Stimulated activated CD4-positive, alpha-beta T cell treated with anti-CD3 and anti-CD28 coated beads, Interleukin-2, amount 100 ng/mL, for 4 hours (primary cell): ENCODE data around the gene SLC4A8.
A peak's percentile ranks its signal among the peaks of the same experiment; 100 is the strongest.

Experiments
- DNase-seq: peaks from one replicate; pipeline ENCODE4 v3.0.0-alpha.2; 2020; ENCODE audit warnings: low read depth

Gene SLC4A8

DNA sequence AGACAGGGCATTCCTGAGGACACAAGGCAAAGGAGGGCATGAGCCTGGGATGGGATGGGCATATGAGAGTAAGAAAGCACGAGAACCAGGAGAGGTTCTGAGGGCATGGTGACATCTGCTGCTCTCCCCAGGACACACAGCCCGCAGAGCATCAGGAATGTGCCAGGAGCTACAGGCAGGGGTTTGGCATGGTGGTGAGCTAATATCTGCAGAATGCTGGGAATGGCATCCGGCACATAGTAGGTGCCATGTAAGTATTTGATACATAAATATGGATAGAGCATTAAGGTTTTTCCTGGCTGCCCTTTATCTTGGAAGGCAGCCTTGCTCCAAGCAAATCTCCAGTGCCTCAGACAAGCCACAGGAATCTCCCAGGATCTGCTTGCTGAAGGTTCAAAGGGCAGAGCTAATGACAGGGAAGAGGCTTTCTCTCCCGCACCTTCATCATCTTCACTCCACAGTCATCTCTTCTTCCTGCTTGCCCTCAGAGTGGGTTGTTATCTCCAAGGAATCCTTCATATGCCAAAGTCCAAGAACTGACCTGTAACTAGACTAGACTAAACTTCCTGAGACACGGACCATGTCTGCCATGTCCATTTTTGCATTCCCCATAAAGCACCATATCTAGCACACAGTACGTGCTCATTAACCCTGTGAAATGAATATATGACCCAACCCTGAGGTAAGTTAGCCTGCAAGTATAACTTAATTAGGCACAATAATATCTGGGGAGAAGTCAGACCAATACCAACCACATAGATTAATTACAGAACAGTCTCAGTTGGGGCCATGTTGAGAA lies 104.4 kb downstream of the SLC4A8 start:
- DNase-seq: no peak

DNA sequence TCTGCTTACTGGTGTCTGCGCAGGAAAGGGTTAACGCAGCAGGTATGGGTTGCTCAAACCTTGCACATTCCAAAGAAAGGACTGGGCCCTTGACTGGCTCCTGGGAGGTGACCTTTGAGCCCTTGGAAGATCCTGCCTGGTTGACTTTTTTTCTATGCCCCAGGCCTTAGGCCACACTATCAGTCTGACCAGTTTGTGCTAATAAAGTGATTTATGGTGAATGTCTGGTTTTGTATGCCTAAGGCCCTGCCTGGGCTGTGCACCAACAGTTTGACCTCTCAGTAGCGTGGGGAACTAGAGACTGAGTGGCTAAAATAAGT lies 105.0 kb downstream of the SLC4A8 start:
- no peak for DNase-seq

DNA sequence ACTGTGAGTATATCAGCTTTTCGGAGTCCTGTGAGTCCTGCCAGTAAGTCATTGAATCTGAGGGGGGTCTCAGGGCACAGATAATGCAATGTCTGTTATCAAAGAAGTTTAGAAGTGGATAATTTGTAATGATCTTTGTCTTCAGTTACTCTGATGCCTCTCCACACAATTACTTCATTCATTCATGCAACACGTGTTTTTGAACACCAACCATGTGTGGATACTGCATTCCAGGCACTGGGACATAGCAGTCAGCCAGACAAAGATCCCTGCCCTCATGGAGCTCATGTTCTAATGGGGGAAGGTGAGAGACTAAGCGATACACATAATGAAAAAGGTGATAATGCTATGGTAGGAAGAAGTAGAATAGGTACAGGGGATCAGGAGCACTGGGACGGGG lies 105.6 kb downstream of the SLC4A8 start:
- DNase-seq: no peak

DNA sequence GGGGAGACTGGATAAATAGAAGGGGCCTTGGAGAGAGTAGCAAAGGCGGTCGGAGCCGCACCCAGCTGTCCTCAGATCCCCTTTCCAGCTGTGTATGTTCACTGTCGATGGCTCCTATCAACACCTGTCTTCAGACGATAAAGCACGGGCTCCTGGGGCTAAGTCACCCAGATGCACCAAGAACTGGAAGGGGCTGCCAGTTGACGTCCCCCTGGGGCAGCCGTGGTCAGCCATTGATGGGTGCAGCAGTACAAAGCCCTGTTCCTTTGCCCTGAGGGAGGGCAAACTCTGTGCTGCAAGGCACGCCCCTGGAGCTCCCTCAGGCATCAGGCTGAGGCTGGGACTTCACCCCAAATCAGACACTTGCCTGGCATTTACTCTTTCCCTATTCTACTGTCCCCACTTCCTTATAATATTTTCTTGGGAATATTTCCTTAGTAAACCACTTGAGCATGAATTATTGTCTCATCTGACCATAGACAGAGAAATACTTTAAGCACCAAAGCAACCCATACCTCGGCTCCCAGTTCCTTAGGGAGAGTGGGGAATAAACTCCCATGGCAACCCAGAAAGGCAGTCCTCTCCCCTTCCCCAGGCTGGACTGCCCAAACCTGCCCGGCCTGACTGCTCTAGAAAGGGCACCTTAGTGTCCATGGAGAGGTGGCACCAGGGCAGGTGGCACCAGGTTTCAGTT lies 106.8 kb downstream of the SLC4A8 start:
- DNase-seq: no peak

DNA sequence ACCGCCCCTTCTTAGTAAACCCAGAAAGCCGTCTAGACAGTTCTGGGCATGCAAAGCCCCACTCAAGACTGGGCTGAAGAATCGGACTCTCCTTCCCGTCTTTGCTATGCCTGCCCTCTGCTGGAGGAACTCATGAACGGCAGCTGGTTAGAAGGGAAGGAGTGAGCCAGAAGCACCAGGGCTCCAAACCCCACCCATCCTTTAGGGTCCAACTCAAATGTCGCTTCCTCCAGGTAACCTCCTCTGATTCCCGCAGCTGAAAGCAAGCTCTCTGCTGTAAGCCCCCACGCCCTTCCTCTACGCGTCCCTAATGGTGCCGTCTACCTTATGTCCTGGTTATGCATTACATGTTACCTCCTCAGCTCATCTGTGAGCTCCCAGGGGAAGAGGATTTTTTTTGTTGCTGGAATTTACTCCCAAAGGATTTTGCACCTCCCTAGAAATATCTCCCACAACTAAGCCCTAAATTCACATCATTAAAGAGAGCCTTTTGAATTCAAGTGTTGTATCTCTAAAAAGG lies 107.4 kb downstream of the SLC4A8 start:
- peak; percentile 67 for DNase-seq

DNA sequence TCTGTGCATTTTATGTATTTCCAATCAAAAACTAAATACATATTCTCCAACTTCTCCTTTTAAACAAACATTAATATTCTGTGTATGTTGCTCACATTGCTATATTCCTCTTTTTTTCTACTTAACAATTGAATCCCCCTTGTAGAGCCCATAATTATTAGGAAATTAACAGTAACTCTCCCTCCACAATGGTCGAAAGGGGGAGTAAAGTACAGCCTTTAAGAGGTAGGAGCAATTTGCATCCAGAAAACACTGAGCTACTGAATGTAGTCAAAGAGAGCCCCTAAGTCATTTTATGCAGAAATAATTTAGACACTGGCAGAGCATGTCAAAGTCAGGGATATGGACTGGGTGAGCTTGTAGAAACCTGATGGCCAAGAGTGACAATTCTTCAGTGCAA lies 109.2 kb downstream of the SLC4A8 start:
- no peak for DNase-seq

DNA sequence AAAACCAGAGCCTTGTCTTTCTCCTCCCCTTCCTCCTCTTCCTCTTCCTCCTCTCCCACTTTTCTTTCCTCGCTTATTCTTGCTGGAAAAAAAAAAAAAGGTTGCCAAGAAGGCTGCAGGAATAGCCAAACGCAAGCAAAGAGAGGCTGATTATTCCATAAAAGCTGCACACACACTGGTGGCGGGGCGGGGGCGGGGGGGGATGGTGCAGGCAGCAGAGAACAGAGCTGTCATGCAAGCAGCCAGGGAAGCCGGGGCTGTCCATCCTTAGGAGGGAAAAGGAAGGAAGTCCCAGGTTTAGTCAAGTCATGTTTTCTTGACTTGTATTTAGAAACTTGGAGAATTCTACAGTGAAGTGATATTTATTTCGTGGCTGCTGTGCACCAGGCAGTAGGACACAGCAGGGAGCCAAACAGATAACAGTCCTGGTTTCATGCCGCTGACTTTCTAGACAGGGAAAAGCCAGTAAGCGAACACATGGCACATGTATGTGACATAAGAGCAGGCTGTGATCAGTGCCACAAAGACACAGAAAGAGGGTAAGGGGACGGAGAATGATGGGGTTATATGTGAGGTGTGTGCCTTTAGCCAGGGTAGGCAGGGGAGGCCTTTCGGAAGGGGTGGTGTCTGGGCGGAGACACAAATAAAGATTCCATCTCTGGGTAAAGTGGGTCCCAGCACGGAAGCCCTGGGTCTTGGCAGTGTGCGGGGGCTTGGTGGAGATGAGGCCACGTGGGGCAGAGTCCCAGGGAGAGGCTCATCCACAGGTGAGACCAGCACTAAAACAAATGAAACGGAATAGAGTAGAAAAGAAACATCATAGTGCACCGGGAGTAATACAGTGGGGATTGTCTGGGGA lies 109.8 kb downstream of the SLC4A8 start:
- DNase-seq: no peak

DNA sequence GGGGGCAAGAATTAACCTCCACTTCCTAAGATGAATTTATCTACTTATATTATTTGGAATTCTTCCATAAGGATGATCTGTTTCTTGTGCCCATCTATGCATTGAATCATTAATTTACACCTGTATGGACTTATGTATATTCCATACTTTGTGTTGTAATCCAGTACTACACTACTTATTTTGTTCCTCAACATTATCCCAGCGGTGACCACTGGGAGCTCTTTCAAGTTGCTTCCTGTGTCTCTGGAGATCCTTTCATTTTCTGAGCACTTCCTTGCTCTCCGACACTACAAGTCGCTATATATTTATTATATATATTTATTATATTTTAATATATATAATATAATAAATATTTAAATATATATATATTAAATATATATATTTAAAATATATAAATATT lies 111.5 kb downstream of the SLC4A8 start:
- DNase-seq: no peak

DNA sequence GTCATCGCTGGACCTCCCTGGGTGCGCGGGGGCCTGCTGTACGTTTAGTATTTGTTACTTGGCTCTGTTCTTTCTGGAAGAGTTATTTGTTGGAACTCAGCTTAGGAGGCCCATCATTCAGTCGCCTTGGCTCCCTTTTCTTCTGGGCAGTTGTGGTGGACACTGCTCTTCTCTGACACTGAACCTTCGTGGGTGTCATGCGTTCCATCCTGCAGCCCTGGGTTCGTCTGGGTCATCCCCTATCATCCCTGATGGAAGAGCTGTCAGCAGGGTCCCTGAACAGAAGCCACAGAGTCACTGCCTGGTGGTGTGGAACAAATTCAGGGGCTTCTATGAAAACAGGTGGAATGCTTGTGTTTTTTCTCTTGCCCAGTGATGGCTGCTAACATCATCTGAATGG lies 113.5 kb downstream of the SLC4A8 start:
- DNase-seq: no peak

DNA sequence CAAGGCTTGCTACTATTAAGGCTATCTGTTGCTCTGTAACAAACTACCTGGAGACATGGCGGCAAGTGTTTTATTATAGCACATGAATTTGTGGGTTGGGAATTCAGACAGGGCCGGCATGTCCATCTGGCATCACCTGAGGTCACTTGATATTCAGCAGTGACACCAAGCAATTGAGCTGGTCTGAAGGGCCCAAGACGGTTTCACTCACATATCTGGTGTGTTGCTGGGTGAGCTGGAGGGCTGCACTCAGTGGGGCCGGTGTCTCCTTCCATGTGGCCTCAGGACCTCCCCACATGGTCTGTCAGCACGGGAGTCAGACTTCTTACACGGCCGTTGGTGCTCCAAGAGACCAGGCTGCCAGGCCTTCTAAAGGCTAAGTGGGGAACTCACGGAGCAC lies 114.0 kb downstream of the SLC4A8 start:
- no peak for DNase-seq

DNA sequence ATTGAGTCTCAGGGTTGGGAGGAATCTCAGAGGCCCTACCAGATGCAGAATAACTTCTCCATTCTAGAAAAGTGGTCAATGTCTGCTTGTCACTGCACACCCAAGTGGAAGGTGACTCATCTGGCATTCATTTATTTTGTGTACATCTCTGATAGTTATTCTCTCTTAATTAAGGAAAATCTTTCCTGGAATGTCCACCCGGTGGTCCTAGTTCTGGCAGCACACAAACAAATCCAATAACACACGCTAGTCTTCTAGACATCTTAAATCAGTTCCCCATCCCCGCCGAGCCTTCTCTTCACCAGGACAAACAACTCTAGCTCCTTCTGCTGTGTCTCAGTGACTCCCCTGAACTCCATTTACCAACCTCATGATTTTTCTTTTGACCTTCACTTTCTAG lies 116.4 kb downstream of the SLC4A8 start:
- DNase-seq: no peak

DNA sequence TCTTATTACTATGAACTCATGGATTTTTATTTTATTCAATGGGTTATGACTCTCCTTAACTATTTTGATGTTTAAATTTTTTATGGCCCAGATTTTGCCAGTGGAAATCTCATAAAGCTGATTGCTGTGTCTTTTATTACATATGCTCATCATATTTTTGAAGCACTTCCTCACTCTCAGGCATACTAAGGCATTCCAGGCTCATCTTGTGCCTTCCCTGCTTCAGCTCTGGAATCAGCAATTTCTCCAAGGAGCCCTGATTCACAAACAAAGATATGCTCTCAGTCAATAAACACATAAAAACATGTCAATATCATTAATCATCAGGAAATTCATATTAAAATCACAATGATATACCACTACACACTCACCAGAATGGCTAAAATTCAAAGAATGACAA lies 121.5 kb downstream of the SLC4A8 start:
- DNase-seq: no peak

DNA sequence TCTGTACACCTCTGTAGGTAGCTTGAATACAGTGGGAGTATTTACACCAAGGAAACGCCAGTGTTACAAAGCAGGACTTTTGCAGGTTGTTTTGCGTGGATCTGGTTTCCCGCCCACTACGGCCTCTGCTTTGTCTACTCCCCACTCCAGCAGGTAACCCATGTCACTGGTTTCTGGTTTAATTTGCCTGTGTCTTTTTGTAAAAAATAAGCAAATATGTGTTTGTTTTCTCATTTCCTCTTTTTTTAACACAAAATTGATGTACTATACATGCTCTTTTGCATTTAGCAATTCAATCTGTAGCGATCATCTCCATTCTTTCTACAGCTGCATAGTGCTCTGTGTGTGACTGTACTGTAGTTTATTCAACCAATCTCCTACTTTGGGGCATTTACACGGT lies 123.0 kb downstream of the SLC4A8 start:
- no peak for DNase-seq

DNA sequence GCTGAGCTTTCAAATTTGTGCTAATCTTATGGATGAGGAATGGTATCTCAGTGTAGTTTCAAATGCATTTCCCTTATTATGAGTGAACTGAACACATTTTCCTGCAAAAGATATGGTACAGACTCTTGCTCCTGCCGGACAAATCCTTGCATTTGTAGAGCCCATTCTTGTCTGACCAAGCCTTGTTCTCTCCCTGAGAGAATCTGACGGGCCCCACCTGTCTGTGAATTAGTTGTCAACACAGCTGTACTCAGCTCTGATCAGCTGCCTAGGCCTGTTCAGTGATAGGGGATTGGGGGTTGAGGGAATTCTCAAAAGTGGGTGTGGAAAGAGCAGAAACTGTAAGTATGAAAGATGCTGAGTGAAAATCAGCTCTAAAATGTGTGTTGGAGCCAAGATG lies 123.6 kb downstream of the SLC4A8 start:
- no peak for DNase-seq

DNA sequence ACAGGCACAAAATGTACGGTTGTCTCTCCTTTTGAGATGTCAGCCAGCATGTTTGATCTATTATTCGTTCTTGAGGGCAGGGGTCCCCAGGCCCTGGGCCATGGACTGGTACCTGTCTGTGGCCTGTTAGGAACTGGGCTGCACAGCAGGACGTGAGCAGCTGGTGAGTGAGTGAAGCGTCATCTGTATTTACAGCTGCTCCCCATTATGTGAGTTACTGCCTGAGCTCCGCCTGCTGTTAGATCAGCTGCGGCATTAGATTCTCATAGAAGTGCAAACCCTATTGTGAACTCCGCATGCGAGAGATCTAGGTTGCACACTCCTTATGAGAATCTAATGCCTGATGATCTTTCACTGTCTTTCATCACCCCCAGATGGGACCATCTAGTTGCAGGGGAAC lies 125.0 kb downstream of the SLC4A8 start:
- DNase-seq: no peak
